GM13976 (cell line): Measurements from ENCODE around the gene ZNF695.

Source experiments
- DNase-seq: peaks from one replicate; pipeline ENCODE4 v3.0.0; 2012; ENCODE audit warnings: low spot score
- CTCF ChIP-seq: IDR thresholded peaks from 2 replicates; pipeline ENCODE4 v1.5.1; 2012; ENCODE audit warnings: borderline replicate concordance, mild to moderate bottlenecking; ENCODE audit not compliant: insufficient read depth; ENCODE audit errors: extremely low read depth, missing control alignments, control extremely low read depth
- in situ Hi-C: fragments of 300-500 bp; cut with MboI; formaldehyde crosslinking; loops from one replicate; pipeline ENCODE4 v1.12.0; 2022; ENCODE audit warnings: low sequenced_read_pairs, mixed read lengths, inconsistent platforms; ENCODE audit not compliant: unreplicated experiment

The ZNF695 gene

GRCh38 chr1:246946366-246946765, 61.5 kb downstream of the ZNF695 start:
- no peak for TF ChIP-seq CTCF
- in situ Hi-C loops: no loop called here
- no peak for DNase-seq
